ENCODE data around the gene TRIM49C.
"Not testable (repeated sequence)": the region's sequence is repeated elsewhere in the genome, so short reads cannot be mapped to it uniquely, and the experiment has no call there.

TRIM49C gene, protein sequence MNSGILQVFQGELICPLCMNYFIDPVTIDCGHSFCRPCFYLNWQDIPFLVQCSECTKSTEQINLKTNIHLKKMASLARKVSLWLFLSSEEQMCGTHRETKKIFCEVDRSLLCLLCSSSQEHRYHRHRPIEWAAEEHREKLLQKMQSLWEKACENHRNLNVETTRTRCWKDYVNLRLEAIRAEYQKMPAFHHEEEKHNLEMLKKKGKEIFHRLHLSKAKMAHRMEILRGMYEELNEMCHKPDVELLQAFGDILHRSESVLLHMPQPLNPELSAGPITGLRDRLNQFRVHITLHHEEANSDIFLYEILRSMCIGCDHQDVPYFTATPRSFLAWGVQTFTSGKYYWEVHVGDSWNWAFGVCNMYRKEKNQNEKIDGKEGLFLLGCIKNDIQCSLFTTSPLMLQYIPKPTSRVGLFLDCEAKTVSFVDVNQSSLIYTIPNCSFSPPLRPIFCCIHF

DNA sequence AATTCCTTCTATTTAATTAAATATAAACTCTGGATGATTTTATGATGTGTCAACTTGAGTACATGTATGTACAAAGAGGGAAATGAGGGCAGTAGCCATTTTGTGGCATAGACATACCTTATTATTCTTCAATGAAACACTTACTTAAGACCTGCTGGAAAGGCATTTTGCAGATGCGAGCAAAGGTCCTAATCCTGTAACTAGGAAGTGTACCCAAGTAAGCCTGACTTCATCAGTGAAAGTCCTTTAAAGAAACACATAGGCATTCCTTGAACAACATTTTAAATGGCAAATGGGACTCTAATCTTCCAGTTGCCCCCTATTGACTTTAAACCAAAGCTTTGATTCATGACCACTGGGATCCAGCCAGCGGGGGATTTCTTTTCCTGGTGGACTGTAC lies at the start of gene TRIM49C:
Gene TRIM49C, plus strand, starts transcription at position 301 of the 400 bp plus-strand sequence. CDS start 4,106 bp downstream, outside the sequence.
- H3K4me1 ChIP-seq (ENCODE audit: low read length); H3K4me2 ChIP-seq (ENCODE audit: low read depth, low read length); DNase-seq; H3F3A ChIP-seq (ENCODE audit: insufficient read depth, low read length); H3K27ac ChIP-seq (ENCODE audit: low read length); H2AFZ ChIP-seq (ENCODE audit: low read length); H3K36me3 ChIP-seq (replicated peaks; ENCODE audit: insufficient read depth, low read length); H3K79me2 ChIP-seq (ENCODE audit: low read length); H3K27me3 ChIP-seq (replicated peaks; ENCODE audit: insufficient read depth, low read length); H3K9me2 ChIP-seq (replicated peaks; ENCODE audit: insufficient read depth, low read length); H3K9me3 ChIP-seq (replicated peaks; ENCODE audit: insufficient read depth, low read length); H3K4me3 ChIP-seq (ENCODE audit: low read length); H4K20me1 ChIP-seq (ENCODE audit: insufficient read depth, low read length); H3K9ac ChIP-seq (ENCODE audit: low read length): not testable (repeated sequence)

GRCh38 chr11:90024184-90024583 lies 6.7 kb upstream of the TRIM49C start:
- not testable (repeated sequence) for H3F3A ChIP-seq (ENCODE audit: insufficient read depth, low read length); H2AFZ ChIP-seq (ENCODE audit: low read length); H3K79me2 ChIP-seq (ENCODE audit: low read length); H3K9me2 ChIP-seq (replicated peaks; ENCODE audit: insufficient read depth, low read length); H3K27me3 ChIP-seq (replicated peaks; ENCODE audit: insufficient read depth, low read length); H3K36me3 ChIP-seq (replicated peaks; ENCODE audit: insufficient read depth, low read length); H3K4me2 ChIP-seq (ENCODE audit: low read depth, low read length); H4K20me1 ChIP-seq (ENCODE audit: insufficient read depth, low read length); H3K9me3 ChIP-seq (replicated peaks; ENCODE audit: insufficient read depth, low read length); H3K9ac ChIP-seq (ENCODE audit: low read length); H3K4me3 ChIP-seq (ENCODE audit: low read length); H3K4me1 ChIP-seq (ENCODE audit: low read length); H3K27ac ChIP-seq (ENCODE audit: low read length); DNase-seq

- not testable (repeated sequence) for DNase-seq; H3K4me3 ChIP-seq (ENCODE audit: low read length); H3F3A ChIP-seq (ENCODE audit: insufficient read depth, low read length); H3K9me3 ChIP-seq (replicated peaks; ENCODE audit: insufficient read depth, low read length); H3K4me2 ChIP-seq (ENCODE audit: low read depth, low read length); H3K9me2 ChIP-seq (replicated peaks; ENCODE audit: insufficient read depth, low read length); H3K79me2 ChIP-seq (ENCODE audit: low read length); H3K27me3 ChIP-seq (replicated peaks; ENCODE audit: insufficient read depth, low read length); H2AFZ ChIP-seq (ENCODE audit: low read length); H3K4me1 ChIP-seq (ENCODE audit: low read length); H4K20me1 ChIP-seq (ENCODE audit: insufficient read depth, low read length); H3K27ac ChIP-seq (ENCODE audit: low read length); H3K9ac ChIP-seq (ENCODE audit: low read length); H3K36me3 ChIP-seq (replicated peaks; ENCODE audit: insufficient read depth, low read length)
These were observed 20.8 kb downstream of the TRIM49C start for GRCh38 chr11:90051591-90052209.

DNA sequence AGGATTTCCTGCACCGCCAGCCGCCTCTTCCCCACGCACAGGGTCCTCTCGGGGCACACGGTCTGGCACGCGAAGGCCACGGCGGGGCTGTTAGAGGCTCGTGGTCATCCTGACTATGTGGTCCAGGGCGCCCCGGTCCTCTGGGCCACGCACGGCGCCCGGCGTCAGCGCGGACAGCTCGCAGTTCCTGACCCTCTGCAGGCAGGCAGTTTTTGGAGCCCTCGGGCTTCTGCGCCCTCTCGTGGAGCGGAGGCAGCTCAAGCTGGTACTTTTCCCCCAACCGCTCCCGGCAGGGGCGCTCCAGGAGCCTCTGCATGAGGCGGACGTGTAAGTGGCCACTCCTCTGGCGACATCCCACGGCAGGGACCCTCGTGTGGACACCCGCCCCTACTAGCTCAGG lies 21.4 kb downstream of the TRIM49C start:
- not testable (repeated sequence) for H3K9ac ChIP-seq (ENCODE audit: low read length); H2AFZ ChIP-seq (ENCODE audit: low read length); H3K9me2 ChIP-seq (replicated peaks; ENCODE audit: insufficient read depth, low read length); H3K4me1 ChIP-seq (ENCODE audit: low read length); H3K27ac ChIP-seq (ENCODE audit: low read length); H3K27me3 ChIP-seq (replicated peaks; ENCODE audit: insufficient read depth, low read length); H3F3A ChIP-seq (ENCODE audit: insufficient read depth, low read length); H3K79me2 ChIP-seq (ENCODE audit: low read length); DNase-seq; H3K36me3 ChIP-seq (replicated peaks; ENCODE audit: insufficient read depth, low read length); H4K20me1 ChIP-seq (ENCODE audit: insufficient read depth, low read length); H3K9me3 ChIP-seq (replicated peaks; ENCODE audit: insufficient read depth, low read length); H3K4me3 ChIP-seq (ENCODE audit: low read length); H3K4me2 ChIP-seq (ENCODE audit: low read depth, low read length)

- H3K79me2 ChIP-seq (ENCODE audit: low read length); H3K4me3 ChIP-seq (ENCODE audit: low read length): not testable (repeated sequence)
These were observed 22.6 kb downstream of the TRIM49C start for GRCh38 chr11:90053545-90053944.

GRCh38 chr11:90085650-90086049 lies 54.7 kb downstream of the TRIM49C start, which contains the start of gene UBTFL1:
UBTFL1 (plus strand) TSS chr11:90085950; CDS start chr11:90085950, 0 bp downstream.
- not testable (repeated sequence) for H3K27ac ChIP-seq (ENCODE audit: low read length); H3K9me3 ChIP-seq (replicated peaks; ENCODE audit: insufficient read depth, low read length); H2AFZ ChIP-seq (ENCODE audit: low read length); H3K4me2 ChIP-seq (ENCODE audit: low read depth, low read length); H3K27me3 ChIP-seq (replicated peaks; ENCODE audit: insufficient read depth, low read length); H3K9ac ChIP-seq (ENCODE audit: low read length); H3K79me2 ChIP-seq (ENCODE audit: low read length); H3F3A ChIP-seq (ENCODE audit: insufficient read depth, low read length); H3K9me2 ChIP-seq (replicated peaks; ENCODE audit: insufficient read depth, low read length); H4K20me1 ChIP-seq (ENCODE audit: insufficient read depth, low read length); H3K4me3 ChIP-seq (ENCODE audit: low read length); DNase-seq; H3K4me1 ChIP-seq (ENCODE audit: low read length); H3K36me3 ChIP-seq (replicated peaks; ENCODE audit: insufficient read depth, low read length)

More at GRCh38 chr11:90053545-90053944, 22.6 kb downstream of the TRIM49C start:
- not testable (repeated sequence) for H2AFZ ChIP-seq (ENCODE audit: low read length); H3F3A ChIP-seq (ENCODE audit: insufficient read depth, low read length); DNase-seq; H3K27ac ChIP-seq (ENCODE audit: low read length); H3K27me3 ChIP-seq (replicated peaks; ENCODE audit: insufficient read depth, low read length); H3K9ac ChIP-seq (ENCODE audit: low read length); H3K36me3 ChIP-seq (replicated peaks; ENCODE audit: insufficient read depth, low read length); H3K9me3 ChIP-seq (replicated peaks; ENCODE audit: insufficient read depth, low read length); H4K20me1 ChIP-seq (ENCODE audit: insufficient read depth, low read length); H3K4me1 ChIP-seq (ENCODE audit: low read length); H3K4me2 ChIP-seq (ENCODE audit: low read depth, low read length); H3K9me2 ChIP-seq (replicated peaks; ENCODE audit: insufficient read depth, low read length)

DNA sequence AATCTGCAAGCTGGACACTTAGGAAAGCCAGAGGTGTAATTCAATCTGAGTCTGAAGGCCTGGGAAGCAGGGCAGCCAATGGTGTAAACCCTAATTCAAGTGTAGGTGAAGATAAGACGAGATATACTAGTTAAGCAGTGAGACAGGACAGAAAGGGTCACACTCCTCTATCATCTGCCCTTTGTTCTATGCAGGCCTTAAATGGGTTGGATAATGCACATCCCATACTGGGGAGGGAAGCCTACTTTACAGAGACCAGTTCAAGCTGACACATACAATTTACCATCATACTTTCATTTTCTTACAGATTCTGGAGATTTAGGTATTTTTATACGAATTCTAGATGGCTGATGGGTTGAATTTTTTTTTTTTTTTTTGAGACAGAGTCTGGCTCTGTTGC lies 57.8 kb downstream of the TRIM49C start:
- H3K4me1 ChIP-seq (ENCODE audit: low read length); H3K4me2 ChIP-seq (ENCODE audit: low read depth, low read length); H3K4me3 ChIP-seq (ENCODE audit: low read length); H4K20me1 ChIP-seq (ENCODE audit: insufficient read depth, low read length); H3K79me2 ChIP-seq (ENCODE audit: low read length); H3K9me3 ChIP-seq (replicated peaks; ENCODE audit: insufficient read depth, low read length); H2AFZ ChIP-seq (ENCODE audit: low read length); H3K27me3 ChIP-seq (replicated peaks; ENCODE audit: insufficient read depth, low read length); DNase-seq; H3K9me2 ChIP-seq (replicated peaks; ENCODE audit: insufficient read depth, low read length); H3K27ac ChIP-seq (ENCODE audit: low read length); H3K9ac ChIP-seq (ENCODE audit: low read length); H3F3A ChIP-seq (ENCODE audit: insufficient read depth, low read length); H3K36me3 ChIP-seq (replicated peaks; ENCODE audit: insufficient read depth, low read length): not testable (repeated sequence)

Data from MM.1S (cell line).